Natural killer cell (primary cell): ENCODE results near the gene BDH1. TPM values are rescaled to one million over a fixed set of nuclear protein-coding genes. Genes with fewer than 3 reads are reported as not detected.

Experiments used
- ATAC-seq, 3 donors: fragments of 150-1000 bp in 2 of 3; fragments of 200-7000 bp in 1 of 3; cut with Tn5 transposase; 1 replicate in 1 of 3; 2 replicates in 2 of 3; pipeline ENCODE4 v1.10.0; 2021; ENCODE audit warnings: mild to moderate bottlenecking in 2 of 3, moderate library complexity in 2 of 3
- DNase-seq, 2 donors: peaks; one replicate each; pipeline versions ENCODE4 v3.0.0 to v3.0.0-alpha.2; 2013 to 2021; ENCODE audit warnings: mixed read lengths in 1 of 2
- H3K27ac ChIP-seq: one replicate; pipeline ENCODE4 v1.5.1; 2013; ENCODE audit warnings: mild to moderate bottlenecking, low read length
- H3K27me3 ChIP-seq: one replicate; pipeline ENCODE4 v1.6.1; 2013; ENCODE audit warnings: low read length; ENCODE audit not compliant: control insufficient read depth, insufficient read depth
- H3K36me3 ChIP-seq: one replicate; pipeline ENCODE4 v1.6.1; 2013; ENCODE audit warnings: low read length; ENCODE audit not compliant: control insufficient read depth, insufficient read depth
- H3K4me1 ChIP-seq: one replicate; pipeline ENCODE4 v1.6.1; 2013; ENCODE audit warnings: low read length; ENCODE audit not compliant: control insufficient read depth, insufficient read depth
- H3K4me3 ChIP-seq: one replicate; pipeline ENCODE4 v1.5.1; 2013; ENCODE audit warnings: low read length
- H3K9me3 ChIP-seq: one replicate; pipeline ENCODE4 v1.6.1; 2013; ENCODE audit warnings: low read length; ENCODE audit not compliant: control insufficient read depth, insufficient read depth
- H3K27ac Mint-ChIP-seq, 2 donors: one replicate each; pipeline ENCODE4 v1.8.0; 2022; ENCODE audit warnings: mild to moderate bottlenecking in 2 of 2, mixed read lengths in 2 of 2, moderate library complexity in 1 of 2
- H3K27me3 Mint-ChIP-seq, 2 donors: one replicate each; pipeline ENCODE4 v1.8.0; 2022; ENCODE audit warnings: low read depth in 2 of 2, mixed read lengths in 2 of 2
- H3K36me3 Mint-ChIP-seq: one replicate; pipeline ENCODE4 v1.8.0; 2022; ENCODE audit warnings: mixed read lengths
- H3K4me1 Mint-ChIP-seq, 2 donors: one replicate each; pipeline ENCODE4 v1.8.0; 2022; ENCODE audit warnings: mixed read lengths in 2 of 2
- H3K4me3 Mint-ChIP-seq: one replicate; pipeline ENCODE4 v1.8.0; 2022; ENCODE audit warnings: mild to moderate bottlenecking, moderate library complexity, mixed read lengths
- H3K9me3 Mint-ChIP-seq, 2 donors: one replicate each; pipeline ENCODE4 v1.8.0; 2022; ENCODE audit warnings: mixed read lengths in 2 of 2
- WGBS: methylation state at CpG from one replicate; pipeline ENCODE4 v1.1.7; 2013; ENCODE audit warnings: missing lambda C conversion rate; ENCODE audit not compliant: insufficient coverage; 5-methylcytosine and 5-hydroxymethylcytosine counted together
- intact Hi-C: fragments of 100-400 bp; cut with micrococcal nuclease; formaldehyde crosslinking; loops from one replicate; pipeline ENCODE4 v1.14.2; 2022
- total RNA-seq, 4 donors: library from RNA; stranded (reverse); fragments of 120-200 nt in 1 of 4; gene quantifications; one replicate each; pipeline versions ENCODE4 v1.2.3 to v1.2.4, GENCODE V29; 2013 to 2022
- TF ChIP-seq, protein P1 (sequence below): fragments of 200-600 bp; IDR thresholded peaks from one replicate; pipeline ENCODE4 v1.8.0; 2022; ENCODE audit warnings: antibody characterized with exemption

Gene BDH1
- total RNA-seq, 3 donors from 2014 or later (not counting 1 experiment from before 2014, with no cell fraction given): 14.0 to 24.5 (median 17.4) TPM

DNA sequence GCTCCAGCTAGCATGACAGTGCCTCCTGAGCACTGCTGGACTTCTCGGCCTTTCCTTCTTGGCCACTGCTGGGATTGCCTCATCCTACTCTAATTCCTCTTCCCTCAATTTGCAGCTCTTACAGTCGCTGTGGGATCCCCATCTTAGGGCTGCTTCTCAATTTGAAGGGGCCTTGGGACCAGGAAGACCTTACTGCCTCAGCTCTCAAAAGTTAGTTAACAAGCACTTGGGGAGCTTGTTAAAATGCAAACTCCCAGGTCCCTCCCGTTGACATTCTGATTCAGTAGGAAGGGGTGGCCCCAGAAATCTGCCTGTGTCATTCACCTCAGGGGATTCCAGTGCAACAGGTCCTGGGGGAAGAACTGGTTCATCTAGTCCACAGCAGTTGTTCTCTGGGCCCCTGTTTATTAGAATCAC is 14.8 kb downstream of the BDH1 start:
- H3K36me3 Mint-ChIP-seq: peaks cover 7% of the 10 kb centered on the region
- Histone ChIP-seq H3K4me1 (no peaks in the 10 kb centered on the region), H3K27me3 (no peaks in the 10 kb centered on the region), H3K27ac (no peak overlapping the region), H3K9me3 (no peaks in the 10 kb centered on the region), H3K4me3 (no peak overlapping the region), H3K36me3 (peaks cover 8% of the 10 kb centered on the region)
- no peak for DNase-seq
- H3K4me1 Mint-ChIP-seq: no peaks in the 10 kb centered on the region
- no peak overlapping the region for H3K27ac Mint-ChIP-seq
- no peaks in the 10 kb centered on the region for H3K9me3 Mint-ChIP-seq
- H3K27me3 Mint-ChIP-seq: no peaks in the 10 kb centered on the region
- no peak for ATAC-seq
- no peak overlapping the region for H3K4me3 Mint-ChIP-seq
- intact Hi-C loops: no loop called here
- 93% methylated on average over 3 of the region's 3 CpGs for WGBS
- TF ChIP-seq, protein P1, sequence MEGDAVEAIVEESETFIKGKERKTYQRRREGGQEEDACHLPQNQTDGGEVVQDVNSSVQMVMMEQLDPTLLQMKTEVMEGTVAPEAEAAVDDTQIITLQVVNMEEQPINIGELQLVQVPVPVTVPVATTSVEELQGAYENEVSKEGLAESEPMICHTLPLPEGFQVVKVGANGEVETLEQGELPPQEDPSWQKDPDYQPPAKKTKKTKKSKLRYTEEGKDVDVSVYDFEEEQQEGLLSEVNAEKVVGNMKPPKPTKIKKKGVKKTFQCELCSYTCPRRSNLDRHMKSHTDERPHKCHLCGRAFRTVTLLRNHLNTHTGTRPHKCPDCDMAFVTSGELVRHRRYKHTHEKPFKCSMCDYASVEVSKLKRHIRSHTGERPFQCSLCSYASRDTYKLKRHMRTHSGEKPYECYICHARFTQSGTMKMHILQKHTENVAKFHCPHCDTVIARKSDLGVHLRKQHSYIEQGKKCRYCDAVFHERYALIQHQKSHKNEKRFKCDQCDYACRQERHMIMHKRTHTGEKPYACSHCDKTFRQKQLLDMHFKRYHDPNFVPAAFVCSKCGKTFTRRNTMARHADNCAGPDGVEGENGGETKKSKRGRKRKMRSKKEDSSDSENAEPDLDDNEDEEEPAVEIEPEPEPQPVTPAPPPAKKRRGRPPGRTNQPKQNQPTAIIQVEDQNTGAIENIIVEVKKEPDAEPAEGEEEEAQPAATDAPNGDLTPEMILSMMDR: no peak

DNA sequence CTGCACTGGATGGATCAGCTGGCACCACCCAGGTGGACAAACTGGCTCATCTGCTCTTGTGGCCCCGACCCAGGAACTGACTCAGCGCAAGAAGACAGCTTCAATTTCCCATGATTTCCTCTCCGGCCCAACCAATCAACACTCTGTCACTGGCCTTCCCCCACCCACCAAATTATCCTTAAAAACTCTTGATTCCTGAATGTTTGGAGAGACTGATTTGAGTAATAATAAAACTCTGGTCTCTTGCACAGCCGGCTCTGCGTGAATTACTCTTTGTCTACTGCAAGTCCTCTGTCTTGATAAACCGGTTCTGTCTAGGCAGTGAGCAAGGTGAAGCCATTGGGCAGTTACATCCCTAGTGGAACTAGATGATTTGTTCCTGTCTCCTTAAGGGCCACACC is 16.1 kb downstream of the BDH1 start:
- Histone ChIP-seq H3K4me3 (no peak overlapping the region), H3K4me1 (no peaks in the 10 kb centered on the region), H3K27me3 (no peaks in the 10 kb centered on the region), H3K27ac (no peak overlapping the region), H3K9me3 (no peaks in the 10 kb centered on the region), H3K36me3 (peaks cover 6% of the 10 kb centered on the region)
- Mint-ChIP-seq H3K4me1 (no peaks in the 10 kb centered on the region), H3K9me3 (no peaks in the 10 kb centered on the region), H3K27me3 (no peaks in the 10 kb centered on the region), H3K27ac (no peak overlapping the region), H3K36me3 (peaks cover 7% of the 10 kb centered on the region), H3K4me3 (no peak overlapping the region)
- TF ChIP-seq, protein P1: no peak
- DNase-seq (no peak), ATAC-seq (no peak)
- 91% methylated on average over 5 of the region's 6 CpGs for WGBS
- intact Hi-C loops: no loop called here

DNA sequence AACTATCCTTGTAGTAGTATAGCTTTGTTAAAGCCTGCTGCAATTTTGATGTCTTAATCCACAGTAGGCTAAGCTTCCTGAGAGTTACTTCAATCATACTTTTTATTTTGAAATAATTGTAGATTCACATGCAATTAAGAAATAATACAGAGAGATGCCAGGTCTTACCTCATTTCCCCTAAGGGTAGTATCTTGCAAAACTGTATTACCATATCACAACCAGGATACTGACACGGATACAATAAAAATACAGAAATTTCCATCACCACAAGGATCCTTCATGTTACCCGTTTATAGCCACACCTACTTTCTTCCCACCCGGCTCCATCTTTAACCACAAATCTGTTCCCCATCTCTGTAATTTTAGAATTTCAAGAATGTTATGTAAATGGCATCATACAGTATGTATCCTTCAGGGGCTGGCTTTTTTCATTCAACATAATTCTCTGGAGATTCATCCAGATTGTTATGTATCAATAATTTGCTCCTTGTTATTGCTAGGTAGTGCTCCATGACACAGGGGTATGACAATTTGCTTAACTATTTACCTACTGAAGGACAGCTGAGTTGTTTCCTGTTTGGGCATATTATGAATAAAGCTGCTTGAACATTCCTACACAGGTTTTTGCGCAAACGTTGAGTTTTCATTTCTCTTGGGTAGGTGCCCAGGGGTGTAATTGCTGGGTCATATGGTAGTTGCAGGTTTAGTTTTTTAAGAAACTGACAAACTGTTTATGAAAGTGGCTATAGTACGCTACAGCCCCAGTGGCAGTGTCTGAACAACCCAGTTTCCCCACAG is 21.6 kb downstream of the BDH1 start:
- intact Hi-C loops: no loop called here
- Histone ChIP-seq H3K27me3 (no peaks in the 10 kb centered on the region), H3K9me3 (no peaks in the 10 kb centered on the region), H3K36me3 (peaks cover 13% of the 10 kb centered on the region), H3K27ac (no peak overlapping the region), H3K4me3 (no peak overlapping the region), H3K4me1 (no peaks in the 10 kb centered on the region)
- H3K27ac Mint-ChIP-seq: no peak overlapping the region
- TF ChIP-seq, protein P1: no peak
- WGBS: 97% methylated on average over 5 of the region's 6 CpGs
- DNase-seq (no peak), ATAC-seq (no peak)
- H3K27me3 Mint-ChIP-seq: no peaks in the 10 kb centered on the region
- no peaks in the 10 kb centered on the region for H3K4me1 Mint-ChIP-seq
- H3K9me3 Mint-ChIP-seq: no peaks in the 10 kb centered on the region
- H3K4me3 Mint-ChIP-seq: no peak overlapping the region
- H3K36me3 Mint-ChIP-seq: peaks cover 7% of the 10 kb centered on the region

DNA sequence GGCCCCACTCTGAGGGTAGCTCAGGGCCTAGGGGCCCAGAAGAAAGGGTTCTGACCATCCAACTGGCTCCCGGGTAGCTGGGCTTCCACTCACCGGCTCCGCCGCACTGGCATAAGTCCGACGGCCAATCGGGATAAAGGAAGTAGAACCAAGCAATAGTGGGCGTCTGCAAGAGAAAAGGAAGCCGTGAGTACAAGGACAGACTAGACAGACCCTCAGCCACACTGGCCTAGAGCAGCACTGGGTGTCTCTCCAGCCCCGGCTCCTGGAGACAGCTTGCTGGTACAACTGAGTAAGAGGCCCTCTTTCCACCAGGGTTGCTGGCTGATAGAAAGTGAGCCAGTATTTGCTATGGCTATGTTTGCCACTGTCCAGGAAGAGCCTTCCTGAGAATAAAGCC is 22.4 kb downstream of the BDH1 start:
- Histone ChIP-seq H3K9me3 (no peaks in the 10 kb centered on the region), H3K27ac (no peak overlapping the region), H3K4me3 (no peak overlapping the region), H3K36me3 (peaks cover 13% of the 10 kb centered on the region), H3K4me1 (no peaks in the 10 kb centered on the region), H3K27me3 (no peaks in the 10 kb centered on the region)
- Mint-ChIP-seq H3K27me3 (no peaks in the 10 kb centered on the region), H3K9me3 (no peaks in the 10 kb centered on the region), H3K4me1 (no peaks in the 10 kb centered on the region), H3K36me3 (peaks cover 7% of the 10 kb centered on the region), H3K4me3 (no peak overlapping the region), H3K27ac (no peak overlapping the region)
- no peak for ATAC-seq
- intact Hi-C loops: no loop called here
- WGBS: 96% methylated on average over 10 of the region's 10 CpGs
- TF ChIP-seq, protein P1: no peak
- DNase-seq: no peak
